Skin of body (tissue), 2 donors: Measurements from ENCODE around the gene CADPS. TPM values are rescaled to one million over a fixed set of nuclear protein-coding genes. Genes with fewer than 3 reads are reported as not detected.

Experiments
- DNase-seq: peaks from one replicate; lab custom pipeline; 2025; lab: John Stamatoyannopoulos, UW
- total RNA-seq: library from RNA; depleted of rRNA; stranded (reverse); fragments of >200 nt; gene quantifications from one replicate; pipeline ENCODE4 v1.2.3, GENCODE V29; 2014

CADPS gene
- total RNA-seq, 1 donor from 2014 or later = 2.4 TPM

DNA sequence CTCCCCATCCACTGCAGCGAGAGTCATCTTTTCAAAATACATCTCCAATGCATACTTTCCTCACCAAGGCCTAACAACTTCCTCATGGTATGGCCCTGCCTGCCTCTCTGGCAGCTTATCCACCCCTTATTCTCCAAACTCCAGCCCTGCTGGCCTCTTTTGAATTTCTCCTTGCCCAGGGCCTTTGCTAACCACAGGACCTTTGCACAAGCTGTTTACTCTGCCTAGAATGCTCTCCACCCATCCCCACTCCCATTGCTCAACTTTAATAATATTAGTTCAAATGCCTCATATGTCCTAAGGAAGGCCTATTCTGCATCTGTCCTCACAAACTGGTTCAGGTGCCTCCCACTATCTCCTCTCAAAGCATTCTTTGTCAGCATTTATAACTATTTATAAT lies 230.7 kb downstream of the CADPS start:
- DNase-seq = no peak

DNA sequence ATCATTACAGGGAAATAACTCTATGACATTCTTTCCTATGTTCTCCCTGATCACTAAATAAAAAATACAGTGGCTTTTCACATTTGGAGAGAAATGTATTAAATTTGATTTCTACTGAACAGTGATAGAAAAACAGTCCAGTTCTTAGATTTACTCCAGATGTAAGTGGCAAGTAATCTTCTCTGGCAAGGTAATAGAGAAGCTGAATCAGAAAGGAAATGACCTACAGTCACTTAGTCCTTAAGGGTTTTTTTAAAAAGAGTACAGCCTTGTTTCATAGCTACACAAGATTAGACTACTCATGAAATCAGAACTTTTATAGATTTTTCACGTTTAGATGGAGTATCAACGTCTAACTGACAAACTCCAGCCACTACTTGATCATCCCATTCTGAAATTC lies 236.9 kb downstream of the CADPS start:
- no peak for DNase-seq

DNA sequence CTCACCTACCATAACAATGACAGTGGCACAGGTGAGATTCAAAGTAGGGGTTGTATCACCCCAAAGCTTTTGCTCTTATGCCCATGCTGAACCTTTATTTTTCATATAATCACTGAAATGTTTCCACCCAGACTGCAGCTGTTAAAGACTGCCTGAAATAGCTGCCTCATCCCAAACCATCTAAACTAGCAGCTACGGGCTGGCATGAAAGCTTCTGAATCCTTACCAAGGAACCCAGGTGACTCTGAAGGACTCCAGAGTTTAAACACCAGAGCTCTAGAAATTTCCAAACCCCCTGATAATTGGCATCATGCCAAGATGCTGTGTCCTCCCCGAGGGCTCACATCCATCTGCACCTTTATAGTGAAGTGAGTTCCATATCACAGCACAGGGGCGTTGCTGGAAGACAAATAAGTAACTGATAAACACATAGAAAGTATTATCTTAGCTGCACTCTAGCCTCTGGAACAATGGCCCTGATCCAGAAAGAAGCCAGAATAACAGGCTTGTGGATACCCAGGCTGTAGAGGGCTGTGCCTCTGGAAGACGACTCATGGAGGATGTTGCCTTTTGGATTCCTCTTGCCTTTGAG lies 238.9 kb downstream of the CADPS start:
- no peak for DNase-seq

DNA sequence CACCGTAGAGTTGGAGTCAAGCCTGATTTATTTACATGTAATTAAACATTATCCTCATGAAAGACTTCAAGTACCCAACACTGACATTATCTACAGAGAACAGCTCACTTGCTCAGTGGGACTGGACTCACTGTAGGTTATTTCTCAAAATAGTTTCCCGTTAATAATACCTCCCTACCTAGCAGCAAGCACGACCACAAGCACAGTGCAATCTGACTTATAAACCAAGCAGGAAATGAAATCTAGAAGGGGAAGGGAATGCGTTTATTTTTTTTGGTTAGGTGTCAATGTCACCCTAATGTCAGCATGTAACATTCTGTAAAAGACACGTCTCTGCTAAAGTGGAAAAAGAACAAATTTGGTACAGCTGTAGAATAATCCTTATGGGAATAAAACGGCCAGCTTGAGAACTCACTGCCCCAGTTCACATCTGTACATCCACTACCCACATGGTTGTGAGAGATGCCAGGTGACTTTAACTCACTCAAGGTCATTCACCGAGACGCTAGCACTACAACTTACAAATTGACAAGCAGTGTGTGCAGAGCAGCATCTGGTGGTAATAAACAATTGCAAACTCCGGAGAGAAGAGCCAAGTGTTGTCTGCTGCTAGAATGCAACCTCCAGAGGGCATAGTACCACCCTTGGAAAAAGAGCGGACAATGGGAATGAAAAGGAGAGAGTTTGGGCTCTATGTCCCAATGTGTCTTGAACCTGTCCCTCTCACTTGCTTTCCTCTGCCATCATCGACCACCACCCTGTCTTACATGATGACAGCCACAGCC lies 242.5 kb downstream of the CADPS start:
- DNase-seq = no peak

DNA sequence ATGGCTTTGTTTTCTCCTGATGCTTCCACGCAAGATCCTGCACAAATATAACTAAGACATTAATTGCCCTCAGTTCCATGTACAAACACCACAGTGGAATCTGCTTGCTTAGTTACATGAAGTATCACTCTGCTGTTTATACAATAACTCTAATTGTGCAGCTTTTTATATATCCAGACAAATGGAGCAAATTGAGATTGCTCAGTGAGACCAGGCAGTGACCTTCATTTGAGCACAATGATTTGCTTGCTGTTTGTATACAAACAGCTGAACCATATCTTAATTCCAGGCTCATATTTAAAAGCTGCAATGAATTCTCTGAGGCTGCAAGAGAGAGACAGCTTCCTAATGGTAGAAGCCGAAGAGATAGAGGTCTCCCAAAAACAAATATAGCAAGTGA lies 243.7 kb downstream of the CADPS start:
- no peak for DNase-seq

DNA sequence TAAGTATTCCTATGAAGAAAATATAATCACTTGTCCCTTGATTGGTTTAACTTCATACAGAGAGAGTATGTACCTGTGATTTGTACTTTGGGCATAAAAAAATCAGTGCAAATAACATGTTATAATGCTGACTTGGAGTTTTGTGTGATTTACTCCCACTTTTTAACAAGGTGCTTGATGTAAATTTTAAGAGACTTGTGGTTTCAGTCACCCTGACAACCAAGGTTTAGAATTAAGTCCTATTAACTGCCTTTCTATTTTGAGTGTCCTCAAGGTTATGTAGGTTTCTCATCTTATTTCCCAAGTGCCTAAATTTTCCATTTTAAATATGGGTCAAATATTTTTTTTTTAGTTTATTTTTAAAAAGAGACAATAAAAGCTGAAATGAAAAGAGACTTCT lies 244.6 kb downstream of the CADPS start:
- no peak for DNase-seq

DNA sequence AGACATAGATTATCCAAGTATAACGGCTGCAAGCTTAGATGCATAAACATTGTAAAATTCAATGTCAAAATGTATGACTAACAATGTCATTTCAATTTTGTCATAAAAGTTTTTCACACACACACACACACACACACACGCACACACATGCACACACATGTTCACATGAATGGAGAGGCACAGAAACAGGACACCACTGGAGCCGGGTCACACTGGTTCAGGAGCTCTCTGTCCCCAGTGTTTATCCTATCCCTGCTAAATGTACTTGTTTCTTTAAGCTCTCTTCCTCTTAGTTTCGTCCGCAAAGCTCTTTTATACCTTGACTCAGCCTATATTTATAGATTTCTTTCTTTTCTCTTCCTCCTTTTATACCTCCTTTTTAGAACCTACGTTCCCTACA lies 249.9 kb downstream of the CADPS start:
- no peak for DNase-seq

DNA sequence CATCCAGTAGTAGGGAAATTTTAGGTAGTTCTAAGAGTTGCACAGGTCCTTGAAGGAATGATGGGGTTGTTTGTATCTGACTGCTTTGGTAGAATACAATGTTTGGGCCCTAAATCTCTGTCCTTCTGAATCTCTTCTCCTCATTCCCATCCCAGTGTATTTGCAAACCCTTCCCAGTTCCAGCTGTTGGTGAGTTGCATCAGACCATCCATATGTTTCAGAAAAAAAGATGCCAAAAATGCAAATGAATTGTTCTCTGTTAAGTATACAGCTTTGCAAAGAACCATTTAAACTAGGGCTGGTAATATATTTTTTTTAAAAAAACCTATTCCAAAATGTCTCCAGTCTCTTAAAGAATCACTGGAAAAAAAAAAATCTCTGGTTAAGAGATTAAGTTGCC lies 251.0 kb downstream of the CADPS start:
- no peak for DNase-seq

DNA sequence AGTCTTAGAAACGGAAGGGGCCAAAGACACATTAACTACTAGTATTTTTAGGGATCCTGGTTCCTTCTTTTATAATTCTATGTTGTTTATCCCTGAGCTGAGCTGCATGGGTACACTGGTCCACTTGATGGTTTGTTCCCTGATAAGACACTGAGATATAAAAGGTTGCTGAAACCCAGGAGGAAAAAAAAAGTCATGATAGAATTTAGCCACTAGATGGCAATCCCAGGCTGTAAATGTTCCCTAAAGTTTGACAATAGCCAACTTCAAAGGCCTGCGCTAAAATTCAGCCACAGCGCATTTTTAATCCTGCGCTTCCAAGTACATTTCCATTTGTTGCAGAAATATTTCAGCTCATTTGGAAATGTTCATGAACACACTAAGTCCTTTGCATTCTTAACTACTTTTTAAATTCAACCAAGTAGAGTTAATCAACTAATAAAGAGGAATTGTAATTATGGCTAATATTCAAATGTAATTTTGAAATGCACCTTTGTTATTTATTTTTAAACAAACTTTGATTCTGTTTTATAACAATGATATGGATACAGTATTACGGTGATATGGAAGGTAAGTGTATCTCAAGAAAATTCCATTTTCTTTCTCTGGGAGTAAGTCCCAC lies 252.6 kb downstream of the CADPS start:
- peak; percentile 34 for DNase-seq

DNA sequence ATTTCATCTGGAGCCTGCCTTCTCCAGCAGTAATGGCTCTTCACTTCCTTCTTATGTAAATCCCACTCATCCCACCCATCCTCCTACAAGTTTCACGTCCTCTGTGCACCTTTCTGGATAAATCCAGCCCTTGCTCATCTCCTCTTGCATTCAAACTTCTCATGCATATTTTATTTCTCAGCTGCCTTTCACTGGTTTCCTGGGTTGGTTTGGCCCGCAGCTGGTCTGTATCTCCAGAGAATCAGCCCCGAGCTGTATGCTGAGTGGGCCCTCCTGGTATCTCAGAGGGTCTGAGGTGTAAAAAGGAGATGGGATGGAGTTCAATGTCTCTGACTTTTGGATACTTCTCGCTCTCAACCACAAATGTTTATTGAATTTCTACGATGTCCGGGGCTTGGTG lies 253.3 kb downstream of the CADPS start:
- no peak for DNase-seq

DNA sequence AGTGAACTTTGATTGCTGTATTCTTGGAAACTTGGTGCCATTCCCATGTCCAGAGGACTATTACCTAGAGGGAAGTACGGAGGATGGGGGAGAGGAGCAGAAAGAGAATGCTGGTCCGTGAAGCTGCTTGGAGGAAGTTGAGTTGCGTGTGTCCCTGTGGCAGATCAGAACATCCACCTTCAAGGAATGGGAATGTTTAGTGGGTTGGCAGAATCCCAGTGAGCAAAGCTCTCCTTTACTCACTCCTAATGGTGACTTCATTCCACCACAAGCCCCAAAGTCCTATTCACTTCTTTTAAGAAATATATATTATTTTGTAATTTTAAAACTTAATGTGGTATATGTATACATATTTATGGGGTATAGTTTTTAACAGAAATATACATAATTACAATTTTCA lies 254.0 kb downstream of the CADPS start:
- no peak for DNase-seq

DNA sequence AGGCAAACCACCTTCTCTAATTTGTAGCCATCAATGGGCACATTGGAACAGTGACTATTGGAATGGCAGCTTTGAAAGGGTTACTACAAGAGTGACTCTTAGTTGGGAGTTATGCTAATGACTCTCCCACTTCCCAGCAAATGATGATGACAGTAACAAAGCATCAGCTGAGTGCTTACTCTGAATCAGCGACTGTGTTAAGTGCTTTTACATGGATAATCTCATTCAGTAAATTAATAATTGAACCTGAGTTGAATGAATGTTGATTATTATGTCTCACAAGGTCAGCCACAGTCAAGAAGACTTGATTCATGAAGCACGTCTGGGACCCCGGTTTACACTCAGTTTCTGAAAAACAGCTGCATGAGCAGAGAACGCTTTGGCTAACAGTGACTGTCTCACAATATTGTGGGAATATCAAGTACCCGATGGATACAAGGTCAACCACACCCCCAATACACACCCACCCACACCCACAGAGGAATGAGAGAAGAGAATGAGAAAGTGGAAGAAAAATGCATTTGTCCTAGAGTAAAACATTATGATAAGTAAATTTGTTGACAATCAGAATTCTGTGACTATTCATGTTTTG lies 259.9 kb downstream of the CADPS start:
- no peak for DNase-seq

DNA sequence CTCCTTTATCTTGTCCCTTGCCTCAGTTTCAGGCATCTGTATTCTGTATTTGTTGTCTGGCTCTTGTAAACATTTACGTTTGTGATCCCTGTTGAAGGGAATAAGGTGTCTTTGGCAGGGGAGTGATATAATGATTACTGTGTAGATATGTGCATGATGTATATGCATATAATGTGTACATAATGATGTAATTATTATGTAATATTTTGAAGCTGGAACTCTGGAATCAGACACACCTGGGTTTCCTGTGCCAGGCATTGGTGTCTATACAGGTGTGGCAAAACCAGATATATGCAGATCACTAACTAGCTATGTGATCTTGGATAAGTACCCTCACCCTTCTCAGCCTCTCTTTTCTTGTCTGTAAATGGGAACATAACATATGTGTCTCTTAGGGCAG lies 260.7 kb downstream of the CADPS start:
- DNase-seq = no peak

DNA sequence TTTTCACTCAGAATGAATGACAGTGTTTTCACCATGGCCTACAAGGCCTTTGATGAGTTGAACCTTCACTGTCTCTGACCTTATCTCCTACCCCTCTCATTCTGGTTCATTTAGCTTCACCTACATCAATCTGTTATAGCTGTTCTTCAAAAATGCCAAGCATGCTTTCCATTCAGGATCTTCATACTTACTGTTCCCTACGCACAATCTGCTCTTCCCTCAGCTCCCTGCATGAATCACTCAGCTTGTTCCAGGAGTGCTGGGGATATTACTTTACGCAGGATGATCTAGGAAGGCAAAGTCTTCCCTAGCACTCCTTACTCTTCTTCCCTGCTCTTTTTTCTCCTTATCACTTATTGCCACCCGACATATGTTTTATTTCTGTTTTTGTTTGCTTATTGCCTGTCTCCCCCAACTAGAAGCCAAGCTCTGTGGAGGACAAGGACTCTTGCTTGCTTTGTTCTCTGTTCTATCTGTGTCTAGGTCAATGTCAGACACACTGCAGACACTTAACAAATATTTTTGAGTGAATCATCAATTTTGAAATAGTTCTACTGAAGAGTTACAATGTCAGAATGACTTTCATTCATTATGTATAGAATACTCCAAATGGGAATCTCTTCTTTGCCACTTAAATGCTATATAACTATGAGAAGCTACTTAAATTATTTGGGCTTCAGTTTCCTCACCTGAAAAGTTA lies 263.5 kb downstream of the CADPS start:
- no peak for DNase-seq

DNA sequence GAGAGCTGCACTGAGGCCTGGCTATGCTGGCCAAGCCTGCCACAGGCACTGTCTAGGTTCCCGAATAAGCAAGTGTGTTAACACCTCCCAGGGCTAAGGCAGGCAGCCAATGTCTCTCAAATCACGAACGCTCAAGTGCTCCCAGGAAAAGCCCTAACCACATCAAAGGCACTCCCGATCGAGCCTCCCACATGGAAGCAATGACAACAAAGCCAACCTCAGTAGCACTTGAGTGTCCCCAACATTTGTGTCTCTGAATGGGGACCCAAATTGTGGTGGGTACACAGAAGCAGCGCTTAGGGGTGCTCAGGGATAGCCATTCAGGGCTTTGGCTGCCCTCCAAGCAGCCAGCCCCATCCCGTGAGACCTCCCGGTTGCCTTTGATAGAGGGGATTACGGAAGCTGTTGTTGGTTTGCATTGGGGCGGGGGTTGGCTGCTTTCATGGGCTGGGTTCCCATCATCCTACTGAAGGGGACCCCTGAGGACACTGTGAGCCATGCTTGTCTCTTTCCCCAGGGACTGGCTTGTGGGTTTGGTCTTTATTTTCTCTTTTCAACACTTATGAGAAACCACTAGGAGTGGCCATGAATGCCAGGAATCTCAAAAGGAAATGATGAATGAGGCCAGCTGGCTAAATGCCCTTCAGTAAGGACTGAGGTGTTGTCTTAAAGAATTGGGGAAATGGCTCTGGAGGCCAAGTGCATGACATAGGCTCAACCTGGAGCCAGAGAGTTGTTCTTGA lies 267.8 kb downstream of the CADPS start:
- DNase-seq = no peak

DNA sequence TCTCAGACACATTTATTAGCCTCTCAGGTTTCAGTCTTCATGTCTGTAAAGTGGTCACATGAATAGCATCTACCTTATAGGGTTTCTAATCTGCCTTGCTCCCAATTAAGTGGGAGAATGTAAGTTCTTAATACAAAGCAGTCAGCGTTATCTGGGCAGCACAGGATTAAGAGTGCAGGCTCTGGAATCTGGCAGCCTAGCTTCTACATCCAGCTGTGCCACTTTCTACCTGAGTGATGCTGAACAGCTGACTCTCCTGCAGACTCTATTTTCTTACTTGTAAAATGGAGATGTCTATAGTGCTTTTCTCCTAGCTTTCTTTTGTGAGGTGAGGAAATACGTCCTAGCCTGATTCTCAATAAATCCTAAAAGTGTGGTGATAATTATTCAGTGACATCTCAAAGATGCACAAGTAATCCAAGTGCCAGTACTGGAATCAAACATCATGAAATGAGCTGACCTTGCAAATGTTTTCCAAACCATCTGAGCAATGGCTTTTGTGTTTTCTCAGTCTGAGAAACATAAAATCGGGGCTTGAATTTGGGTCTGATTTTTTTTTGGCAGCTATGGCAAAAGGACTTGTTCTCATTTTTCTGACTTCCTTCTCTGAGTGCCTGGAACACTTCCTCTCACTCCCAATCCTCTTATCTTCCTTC lies 269.7 kb downstream of the CADPS start:
- no peak for DNase-seq

DNA sequence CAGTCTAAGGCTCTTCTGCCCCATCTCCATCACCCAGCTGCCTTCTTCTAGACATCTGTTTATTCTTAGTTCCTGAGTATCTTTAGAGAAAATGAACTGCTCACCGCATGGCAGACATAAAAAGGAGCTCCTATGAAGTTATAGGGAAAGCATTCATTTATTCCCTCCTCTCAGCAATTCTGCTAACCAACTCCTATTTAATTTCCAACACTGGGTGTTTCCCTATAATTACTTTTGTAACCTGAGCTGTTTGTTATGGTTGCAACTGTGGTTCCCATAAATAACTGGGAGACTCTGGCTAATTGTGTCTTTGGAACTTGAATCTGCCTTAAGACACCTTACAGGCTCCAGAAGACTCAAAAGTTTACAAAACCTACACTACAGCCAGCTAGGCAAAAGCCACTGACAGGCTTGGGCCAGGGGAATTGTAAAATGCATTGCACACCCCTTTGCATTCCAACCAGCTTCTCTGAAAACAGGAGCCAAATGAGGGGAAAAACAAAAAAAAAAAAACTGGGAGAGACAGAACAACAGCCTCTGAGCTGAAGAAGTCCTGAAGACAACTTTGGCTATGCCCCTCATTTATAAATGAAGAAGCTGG lies 270.4 kb downstream of the CADPS start:
- no peak for DNase-seq

DNA sequence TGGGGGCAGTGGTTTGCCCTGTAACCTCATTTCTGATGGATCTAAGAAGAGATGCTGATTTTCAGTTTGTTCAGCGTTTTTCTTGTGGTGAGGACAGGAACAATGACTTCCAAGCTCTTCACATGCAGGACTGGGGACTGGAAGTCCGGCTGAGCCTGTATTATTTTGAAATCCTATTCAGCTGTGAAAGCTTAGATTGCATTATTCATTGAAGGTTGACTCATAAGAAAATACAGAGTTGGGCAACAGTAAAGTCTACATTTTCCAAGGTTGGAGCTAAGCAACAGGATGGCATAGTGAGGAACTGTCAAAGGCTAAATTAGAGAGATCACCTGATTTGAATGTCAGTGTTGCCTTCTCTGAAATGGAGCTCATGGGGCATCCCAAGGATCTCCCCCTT lies 270.9 kb downstream of the CADPS start:
- DNase-seq = no peak

DNA sequence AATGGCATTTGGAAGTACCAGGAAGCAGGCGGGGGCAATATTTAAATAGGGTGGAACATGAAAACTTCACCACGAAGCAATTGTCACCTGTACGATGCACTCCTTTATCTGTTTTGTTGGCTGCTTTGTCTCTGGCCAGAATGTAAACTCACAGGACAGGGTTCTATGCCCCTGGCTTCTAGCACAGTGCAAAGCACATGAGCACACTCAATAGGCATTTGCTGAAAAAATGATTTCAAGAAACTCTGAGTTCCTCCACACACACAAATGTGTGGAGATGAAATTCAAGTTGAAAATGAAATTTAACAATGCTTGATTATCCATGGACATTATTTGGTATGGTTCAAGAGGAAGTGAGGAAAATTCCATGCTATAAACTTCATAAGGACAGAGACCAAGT lies 272.2 kb downstream of the CADPS start:
- DNase-seq = no peak

DNA sequence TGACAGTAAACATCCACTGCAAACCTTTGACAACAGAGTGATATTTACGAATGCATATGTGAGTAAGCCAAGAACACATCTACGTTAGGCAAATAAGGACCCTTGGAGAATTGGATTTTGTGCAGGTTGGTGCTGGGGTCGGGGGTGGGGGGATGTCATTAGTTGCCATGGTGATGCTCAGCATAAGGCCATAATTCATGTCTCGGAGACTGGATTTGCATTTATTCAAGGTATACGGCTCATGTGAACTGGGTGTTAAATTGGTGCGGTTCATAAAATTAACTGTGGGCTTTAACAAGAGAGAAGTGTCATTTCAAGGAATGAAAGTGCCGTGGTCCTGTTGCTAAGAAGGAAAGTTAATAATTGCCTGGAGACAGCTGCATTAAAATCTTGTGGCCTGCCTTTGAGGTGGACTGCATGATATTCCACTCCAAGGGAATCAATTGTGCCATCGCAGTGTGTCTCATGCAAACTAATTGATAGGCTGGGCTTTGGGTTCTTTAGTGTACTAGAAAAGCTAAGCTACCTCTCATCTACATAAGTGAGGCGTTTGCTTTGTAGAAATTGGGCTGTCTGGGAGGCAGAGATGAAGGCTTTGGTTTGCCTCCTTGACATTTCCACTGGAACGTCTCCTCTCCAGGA lies 273.0 kb downstream of the CADPS start:
- DNase-seq = no peak
